ENCODE measurements around the gene RPL37A.

RPL37A gene

DNA sequence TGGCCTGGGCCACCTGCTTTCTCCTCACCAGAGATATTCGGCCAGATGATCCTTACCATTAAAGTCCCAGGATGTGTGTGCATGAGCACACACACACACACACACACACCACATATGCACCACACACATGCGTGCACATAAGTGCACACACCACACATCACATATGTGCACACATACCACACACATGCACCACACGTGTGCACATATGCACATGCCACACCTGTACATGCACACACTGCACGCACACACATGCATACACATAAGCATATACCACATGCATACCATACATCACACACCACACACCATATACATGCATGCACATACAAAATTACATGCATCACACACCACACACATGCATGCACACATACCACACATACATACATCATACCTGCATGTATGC, 38.7 kb downstream of the RPL37A start:
- Histone ChIP-seq H3K9ac (ENCODE audit: low read length) (no peak overlapping the region), H3K4me2 (ENCODE audit: low read depth, low read length) (no peak overlapping the region), H3K4me1 (ENCODE audit: low read length) (0 out of 2 replicates have a peak, but pooled peaks cover 5% of the 10 kb centered on the region), H3K27me3 (replicated peaks; ENCODE audit: insufficient read depth, low read length) (no peaks in the 10 kb centered on the region), H3K27ac (ENCODE audit: low read length) (no peak overlapping the region), H3K9me2 (replicated peaks; ENCODE audit: insufficient read depth, low read length) (no peaks in the 10 kb centered on the region), H3F3A (ENCODE audit: insufficient read depth, low read length) (no peaks in the 10 kb centered on the region), H4K20me1 (ENCODE audit: insufficient read depth, low read length) (no peaks in the 10 kb centered on the region), H3K79me2 (ENCODE audit: low read length) (no peaks in the 10 kb centered on the region), H3K4me3 (ENCODE audit: low read length) (no peak overlapping the region), H3K36me3 (replicated peaks; ENCODE audit: insufficient read depth, low read length) (no peaks in the 10 kb centered on the region), H3K9me3 (replicated peaks; ENCODE audit: insufficient read depth, low read length) (no peaks in the 10 kb centered on the region), H2AFZ (ENCODE audit: low read length) (no peak overlapping the region)
- TF ChIP-seq EZH2phosphoT487 (IDR thresholded peaks at IDR 0.05; ENCODE audit: low read length): no peak
- no peak for TF ChIP-seq EZH2 (optimal IDR thresholded peaks at IDR 0.05; ENCODE audit: low read depth, low read length)
- TF ChIP-seq, protein P1, sequence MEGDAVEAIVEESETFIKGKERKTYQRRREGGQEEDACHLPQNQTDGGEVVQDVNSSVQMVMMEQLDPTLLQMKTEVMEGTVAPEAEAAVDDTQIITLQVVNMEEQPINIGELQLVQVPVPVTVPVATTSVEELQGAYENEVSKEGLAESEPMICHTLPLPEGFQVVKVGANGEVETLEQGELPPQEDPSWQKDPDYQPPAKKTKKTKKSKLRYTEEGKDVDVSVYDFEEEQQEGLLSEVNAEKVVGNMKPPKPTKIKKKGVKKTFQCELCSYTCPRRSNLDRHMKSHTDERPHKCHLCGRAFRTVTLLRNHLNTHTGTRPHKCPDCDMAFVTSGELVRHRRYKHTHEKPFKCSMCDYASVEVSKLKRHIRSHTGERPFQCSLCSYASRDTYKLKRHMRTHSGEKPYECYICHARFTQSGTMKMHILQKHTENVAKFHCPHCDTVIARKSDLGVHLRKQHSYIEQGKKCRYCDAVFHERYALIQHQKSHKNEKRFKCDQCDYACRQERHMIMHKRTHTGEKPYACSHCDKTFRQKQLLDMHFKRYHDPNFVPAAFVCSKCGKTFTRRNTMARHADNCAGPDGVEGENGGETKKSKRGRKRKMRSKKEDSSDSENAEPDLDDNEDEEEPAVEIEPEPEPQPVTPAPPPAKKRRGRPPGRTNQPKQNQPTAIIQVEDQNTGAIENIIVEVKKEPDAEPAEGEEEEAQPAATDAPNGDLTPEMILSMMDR (IDR thresholded peaks at IDR 0.05; ENCODE audit: low read length): no peak
- DNase-seq: no peak

DNA sequence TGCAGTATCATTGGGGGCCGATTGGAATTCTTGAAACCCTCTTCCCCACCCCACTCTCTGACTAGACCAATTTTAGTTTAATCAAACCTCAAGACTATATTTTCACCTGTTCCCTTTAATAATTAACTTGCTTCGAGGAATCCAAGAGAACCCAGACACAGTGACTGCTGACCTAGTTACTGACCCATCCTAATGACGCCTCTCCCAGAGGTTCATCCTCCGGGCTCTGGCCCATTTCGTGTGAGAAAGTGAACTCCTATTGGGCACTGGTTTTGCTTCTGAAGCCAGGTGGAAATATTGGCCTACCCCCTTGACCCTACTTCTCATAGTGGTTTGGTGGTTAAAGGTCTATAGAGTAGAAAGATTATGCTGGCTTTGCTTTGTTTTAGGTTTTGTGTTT, 39.9 kb downstream of the RPL37A start:
- Histone ChIP-seq H3K27me3 (replicated peaks; ENCODE audit: insufficient read depth, low read length) (no peaks in the 10 kb centered on the region), H2AFZ (ENCODE audit: low read length) (no peak overlapping the region), H3K79me2 (ENCODE audit: low read length) (no peaks in the 10 kb centered on the region), H3K9ac (ENCODE audit: low read length) (no peak overlapping the region), H3K9me3 (replicated peaks; ENCODE audit: insufficient read depth, low read length) (no peaks in the 10 kb centered on the region), H3K27ac (ENCODE audit: low read length) (no peak overlapping the region), H3F3A (ENCODE audit: insufficient read depth, low read length) (no peaks in the 10 kb centered on the region), H3K4me3 (ENCODE audit: low read length) (no peak overlapping the region), H3K9me2 (replicated peaks; ENCODE audit: insufficient read depth, low read length) (no peaks in the 10 kb centered on the region), H3K4me2 (ENCODE audit: low read depth, low read length) (no peak overlapping the region), H3K36me3 (replicated peaks; ENCODE audit: insufficient read depth, low read length) (no peaks in the 10 kb centered on the region), H3K4me1 (ENCODE audit: low read length) (0 out of 2 replicates have a peak, but pooled peaks cover 5% of the 10 kb centered on the region), H4K20me1 (ENCODE audit: insufficient read depth, low read length) (no peaks in the 10 kb centered on the region)
- TF ChIP-seq EZH2phosphoT487 (IDR thresholded peaks at IDR 0.05; ENCODE audit: low read length) (no peak), EZH2 (optimal IDR thresholded peaks at IDR 0.05; ENCODE audit: low read depth, low read length) (no peak)
- TF ChIP-seq, protein P1 (IDR thresholded peaks at IDR 0.05; ENCODE audit: low read length): no peak
- DNase-seq: no peak

GRCh38 chr2:216539120-216539519, 40.5 kb downstream of the RPL37A start:
- Histone ChIP-seq H2AFZ (ENCODE audit: low read length) (no peak overlapping the region), H3K79me2 (ENCODE audit: low read length) (no peaks in the 10 kb centered on the region), H3K4me1 (ENCODE audit: low read length) (0 out of 2 replicates have a peak, but pooled peaks cover 5% of the 10 kb centered on the region), H3K36me3 (replicated peaks; ENCODE audit: insufficient read depth, low read length) (no peaks in the 10 kb centered on the region), H3K9ac (ENCODE audit: low read length) (no peak overlapping the region), H4K20me1 (ENCODE audit: insufficient read depth, low read length) (no peaks in the 10 kb centered on the region), H3K9me2 (replicated peaks; ENCODE audit: insufficient read depth, low read length) (no peaks in the 10 kb centered on the region), H3K27me3 (replicated peaks; ENCODE audit: insufficient read depth, low read length) (no peaks in the 10 kb centered on the region), H3K9me3 (replicated peaks; ENCODE audit: insufficient read depth, low read length) (no peaks in the 10 kb centered on the region), H3K4me2 (ENCODE audit: low read depth, low read length) (no peak overlapping the region), H3F3A (ENCODE audit: insufficient read depth, low read length) (no peaks in the 10 kb centered on the region), H3K27ac (ENCODE audit: low read length) (no peak overlapping the region), H3K4me3 (ENCODE audit: low read length) (no peak overlapping the region)
- no peak for DNase-seq
- TF ChIP-seq, protein P1 (IDR thresholded peaks at IDR 0.05; ENCODE audit: low read length): no peak
- TF ChIP-seq EZH2 (optimal IDR thresholded peaks at IDR 0.05; ENCODE audit: low read depth, low read length) (no peak), EZH2phosphoT487 (IDR thresholded peaks at IDR 0.05; ENCODE audit: low read length) (no peak)

All from MM.1S (cell line).